GM19193 (cell line): ENCODE results near the gene IL3RA.

Source experiments
- POLR2A ChIP-seq: IDR thresholded peaks from 4 replicates; pipeline ENCODE4 v1.6.1; 2011; ENCODE audit not compliant: insufficient read depth, insufficient read length; ENCODE audit errors: extremely low read depth

IL3RA gene

DNA sequence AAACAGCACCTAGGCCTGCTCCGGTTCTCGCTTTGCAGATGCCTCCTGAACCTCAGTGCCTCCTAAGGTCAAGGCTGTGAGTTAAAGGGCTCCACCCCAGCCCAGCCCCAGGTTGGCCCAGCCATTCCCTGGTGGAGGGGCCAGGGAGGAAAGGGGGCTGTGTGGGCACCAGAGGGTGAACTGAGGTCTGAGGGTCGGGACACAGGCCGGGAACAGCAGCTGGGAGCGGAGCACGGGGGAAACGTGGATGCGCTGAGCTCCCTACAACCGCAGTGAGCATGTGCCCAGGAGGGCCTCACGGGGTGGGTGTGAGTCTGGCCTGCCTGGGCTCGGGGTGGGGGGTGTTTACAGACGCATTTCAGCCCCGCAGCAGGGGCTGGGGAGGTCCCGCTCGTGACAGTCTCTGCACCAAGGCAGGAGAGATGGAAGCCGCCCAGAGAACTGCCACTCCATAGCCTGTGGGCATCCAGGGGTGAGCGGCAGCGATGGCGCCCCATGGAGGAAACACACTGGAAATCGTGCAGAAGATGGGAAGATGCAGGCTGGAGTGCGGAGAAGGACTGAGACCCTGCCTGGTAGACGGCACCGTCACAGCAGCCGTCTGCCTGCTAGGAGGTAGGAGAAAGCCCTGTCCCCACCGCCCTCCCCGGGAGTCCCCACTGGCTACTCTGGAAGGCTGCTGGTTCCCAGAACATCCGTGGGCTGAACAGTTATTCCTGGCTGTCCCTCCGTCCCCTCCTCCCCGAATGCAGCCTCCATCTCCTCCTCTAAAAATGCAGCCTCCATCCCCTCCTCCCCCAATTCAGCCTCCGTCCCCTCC, 65.2 kb downstream of the IL3RA start:
- no peak for TF ChIP-seq POLR2A

DNA sequence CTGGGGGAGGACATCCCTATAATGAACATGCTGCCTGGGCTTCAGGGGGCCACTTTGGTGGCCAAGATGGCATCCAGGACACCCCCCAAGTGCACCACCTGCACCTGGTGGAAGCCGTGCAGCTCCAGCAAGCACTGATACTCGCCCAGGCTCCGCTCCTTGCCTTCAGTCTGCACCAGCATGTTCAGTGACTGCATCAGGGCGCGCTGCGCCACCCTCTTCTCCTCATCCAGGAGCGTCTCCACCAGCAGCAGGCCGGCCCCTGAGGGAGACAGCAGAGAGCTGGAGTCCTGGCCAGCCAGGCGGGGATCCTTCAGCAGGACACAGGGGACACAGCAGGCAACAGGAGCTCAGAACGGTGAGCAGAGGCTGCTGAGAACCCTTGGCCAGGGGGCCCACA, 66.6 kb downstream of the IL3RA start:
- TF ChIP-seq POLR2A: no peak

DNA sequence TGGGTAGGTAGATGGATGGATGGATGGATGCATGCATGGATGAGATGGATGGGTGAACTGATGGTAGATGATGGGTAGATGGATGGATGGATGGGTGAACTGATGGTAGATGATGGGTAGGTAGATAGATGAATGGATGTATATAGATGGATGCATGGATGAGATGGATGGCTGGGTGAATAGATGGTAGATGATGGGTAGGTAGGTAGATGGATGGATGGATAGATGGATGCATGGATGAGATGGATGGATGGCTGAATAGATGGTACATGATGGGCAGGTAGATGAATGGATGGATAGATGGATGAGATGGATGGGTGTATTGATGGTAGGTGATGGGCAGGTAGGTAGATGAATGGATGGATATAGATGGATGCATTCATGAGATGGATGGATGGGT, 70.5 kb downstream of the IL3RA start:
- no peak for TF ChIP-seq POLR2A

DNA sequence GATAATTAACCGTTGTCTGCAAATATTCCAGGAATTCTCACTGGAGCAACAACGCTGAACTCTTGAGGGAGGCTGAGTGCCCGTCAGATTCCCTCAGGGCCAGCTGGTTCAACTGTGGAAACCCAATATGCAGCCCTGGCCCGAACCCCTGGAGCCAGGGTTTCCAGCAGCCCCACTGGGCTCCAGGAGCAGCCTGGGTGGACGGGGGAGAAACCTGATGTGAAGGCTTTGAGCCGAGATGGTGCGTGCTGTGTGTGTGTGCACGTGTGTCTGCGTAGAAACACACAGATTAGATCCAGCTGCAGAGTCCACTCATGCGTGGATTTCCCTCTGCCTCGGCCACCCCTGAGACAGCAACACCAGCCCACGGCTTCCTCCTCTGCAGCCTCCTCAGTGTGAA, 74.7 kb downstream of the IL3RA start:
- TF ChIP-seq POLR2A: no peak

DNA sequence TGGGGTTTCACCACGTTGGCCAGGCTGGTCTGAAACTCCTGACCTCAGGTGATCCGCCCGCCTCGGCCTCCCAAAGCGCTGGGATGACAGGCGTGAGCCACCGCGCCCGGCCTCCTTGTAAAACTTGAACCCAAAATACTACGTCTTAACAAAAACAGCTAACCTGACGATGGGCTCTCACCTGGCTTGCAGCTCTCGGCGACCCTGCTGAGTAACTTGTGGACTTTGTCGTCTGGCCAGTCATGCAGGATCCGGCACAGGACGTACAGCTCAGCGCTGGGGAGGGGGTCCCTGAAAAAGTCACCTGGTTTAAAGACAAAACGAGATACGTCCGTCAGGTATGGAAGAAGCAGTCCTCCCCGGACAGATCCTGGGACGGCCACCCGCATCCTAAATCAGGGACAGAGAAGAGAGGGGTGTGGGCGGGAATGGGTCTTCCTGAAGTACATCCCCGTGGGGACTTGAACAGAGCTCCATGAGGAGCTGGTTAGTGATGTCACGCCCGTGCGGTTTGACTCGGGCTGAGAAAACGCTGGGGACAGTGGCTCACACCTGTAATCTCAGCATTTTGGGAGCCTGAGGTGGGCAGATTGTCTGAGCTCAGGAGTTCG, 76.1 kb downstream of the IL3RA start:
- no peak for TF ChIP-seq POLR2A

DNA sequence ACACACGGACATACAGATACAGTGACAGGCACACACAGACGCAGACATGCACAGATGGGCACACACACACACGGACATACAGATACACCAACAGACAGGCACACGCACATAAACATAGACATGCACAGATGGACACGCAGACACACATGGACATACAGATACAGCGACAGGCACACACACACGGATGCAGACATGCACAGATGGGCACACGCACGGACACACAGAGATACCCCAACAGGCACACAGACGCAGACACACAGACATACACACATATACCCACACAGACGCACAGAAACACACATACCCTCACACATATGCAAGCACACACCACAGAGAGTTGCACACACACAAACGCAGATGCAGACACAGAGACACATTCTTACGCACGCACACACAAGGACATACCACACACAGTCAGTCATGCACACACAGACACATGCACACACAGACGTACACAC, 79.8 kb downstream of the IL3RA start:
- no peak for TF ChIP-seq POLR2A

DNA sequence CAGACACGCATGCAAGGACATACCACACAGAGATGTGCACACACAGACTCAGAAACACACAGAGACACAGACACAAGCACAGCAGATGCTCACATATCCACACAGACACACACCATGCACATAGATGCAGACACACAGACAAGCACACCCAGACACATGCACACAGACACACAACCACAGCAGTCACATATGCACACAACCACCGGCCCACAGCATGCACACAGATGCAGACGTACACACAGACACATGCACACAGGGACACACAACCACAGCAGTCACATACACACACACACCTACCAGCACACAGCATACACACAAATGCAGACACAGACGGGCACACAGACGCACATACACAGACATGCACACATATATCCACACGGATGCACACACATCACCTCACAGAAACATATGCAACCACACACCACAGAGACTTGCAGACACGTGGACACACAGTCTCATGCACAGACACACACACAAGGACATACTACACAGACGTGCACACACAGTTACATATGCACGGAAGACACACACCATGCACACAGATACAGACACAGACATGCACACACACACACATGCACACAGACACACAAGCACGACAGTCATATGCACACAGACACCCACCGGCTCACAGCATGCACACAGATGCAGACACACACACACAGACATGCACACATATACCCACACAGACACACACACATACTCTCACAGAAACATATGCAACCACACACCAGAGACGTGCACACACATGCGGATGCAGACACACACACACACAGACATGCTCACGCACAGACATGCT, 80.6 kb downstream of the IL3RA start:
- peak; percentile 5 for TF ChIP-seq POLR2A

DNA sequence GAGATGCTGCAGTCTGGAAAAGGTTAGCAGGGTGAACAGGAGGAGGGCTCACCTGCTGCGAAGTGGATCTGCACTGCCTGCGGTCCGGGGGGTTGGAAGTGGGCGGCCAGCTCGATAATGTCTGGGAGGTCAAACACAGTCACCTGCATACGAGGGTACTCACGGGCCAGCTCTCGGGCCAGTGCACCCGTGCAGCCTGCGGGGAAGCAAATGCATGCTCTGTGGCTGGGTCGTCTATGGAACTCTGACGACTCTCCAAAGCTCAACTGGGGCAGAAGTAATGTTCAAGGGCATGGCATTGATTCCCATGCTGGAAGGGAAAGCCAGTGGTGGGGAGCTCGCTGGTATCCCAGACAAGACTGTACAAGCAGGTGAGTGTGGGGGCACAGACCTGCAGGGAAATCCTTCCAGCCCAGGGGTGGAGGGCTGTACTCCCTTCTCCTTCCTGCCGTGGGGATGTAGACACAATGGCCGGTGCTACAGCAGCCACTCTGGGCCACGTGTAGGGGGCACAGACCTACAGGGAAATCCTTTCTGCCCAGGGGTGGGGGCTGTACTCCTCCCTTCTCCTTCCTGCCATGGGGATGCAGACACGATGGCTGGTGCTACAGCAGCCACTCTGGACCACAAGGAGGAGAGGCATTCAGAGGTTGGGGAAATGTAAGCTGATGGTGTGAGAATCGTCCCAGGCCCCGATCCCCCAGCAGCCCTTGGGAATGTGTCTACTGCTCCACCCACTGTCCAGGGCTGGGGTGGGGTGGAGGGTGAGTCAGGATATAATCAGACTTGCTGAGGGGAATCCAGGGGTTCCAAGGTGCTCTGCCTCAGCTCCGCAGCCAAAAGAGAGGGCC, 81.6 kb downstream of the IL3RA start:
- peak; percentile 36 for TF ChIP-seq POLR2A

DNA sequence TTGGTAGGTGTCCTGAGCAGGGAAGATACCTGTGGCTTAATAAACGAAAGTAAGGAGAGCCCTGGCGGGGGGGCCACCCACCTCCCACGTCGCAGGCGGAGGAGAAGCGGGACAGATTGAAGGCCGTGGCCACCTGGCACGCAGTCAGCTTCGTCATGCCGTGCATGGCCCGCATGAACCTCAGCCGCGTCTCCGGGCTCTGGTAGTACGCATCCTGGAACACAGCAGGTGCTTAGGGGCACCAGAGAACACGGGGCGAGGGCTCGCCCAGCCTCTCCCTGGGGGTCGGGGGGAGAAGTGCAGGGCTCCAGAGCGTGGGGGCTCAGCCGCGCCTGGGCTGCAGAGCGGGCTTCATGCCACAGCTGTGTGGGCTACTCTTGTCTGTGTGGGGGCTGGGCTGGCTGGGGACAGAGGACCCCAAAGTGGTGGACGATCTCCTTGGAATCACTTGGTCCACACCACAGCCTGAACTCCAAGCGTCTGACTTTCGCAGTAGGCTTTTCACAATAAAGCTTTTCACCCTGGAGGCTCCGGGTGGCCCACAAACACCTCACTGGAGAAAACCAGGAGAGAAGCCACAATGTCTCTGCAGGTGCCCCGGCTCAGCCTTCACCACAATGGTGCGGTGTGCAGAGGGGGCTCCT, 82.4 kb downstream of the IL3RA start:
- TF ChIP-seq POLR2A: no peak

DNA sequence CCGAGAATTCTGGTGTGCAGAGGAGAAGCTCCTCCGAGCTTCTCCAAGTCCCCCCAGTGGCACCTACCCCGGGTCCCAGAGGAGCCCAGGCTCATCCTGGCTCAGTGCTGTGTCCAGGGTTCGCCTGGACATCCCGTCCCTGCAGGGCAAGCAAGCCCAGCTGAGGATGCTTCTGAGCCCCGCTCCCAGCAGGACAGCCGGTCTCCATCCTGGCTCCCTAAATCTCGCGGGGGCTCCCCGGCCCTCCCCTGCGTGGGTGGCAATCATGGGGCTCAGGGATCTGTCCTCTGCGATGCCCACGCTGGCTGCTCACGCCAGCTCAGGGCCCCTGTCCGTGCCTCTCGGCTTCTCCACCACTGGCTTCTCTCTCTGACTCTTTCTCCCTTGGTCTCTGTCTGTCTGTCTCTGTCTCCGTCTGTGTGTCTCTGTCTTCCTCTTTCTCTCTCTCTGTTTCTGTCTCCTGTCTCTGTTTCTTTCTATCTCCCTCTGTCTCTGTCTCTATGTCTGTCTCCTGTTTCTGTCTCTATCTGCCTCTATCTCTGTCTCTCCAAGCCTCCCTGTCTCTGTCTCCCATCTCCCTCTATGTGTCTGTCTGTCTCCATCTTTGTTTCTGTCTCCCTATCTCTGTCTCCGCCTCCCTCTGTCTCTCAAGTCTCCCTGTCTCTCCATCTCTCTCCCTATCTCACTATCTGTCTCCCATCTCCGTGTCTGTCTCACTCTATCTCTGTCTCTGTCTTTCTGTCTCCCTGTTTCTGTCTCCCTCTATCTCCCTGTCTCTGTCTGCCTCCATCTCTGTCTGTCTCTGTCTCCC, 83.2 kb downstream of the IL3RA start:
- TF ChIP-seq POLR2A: peak; percentile 13

DNA sequence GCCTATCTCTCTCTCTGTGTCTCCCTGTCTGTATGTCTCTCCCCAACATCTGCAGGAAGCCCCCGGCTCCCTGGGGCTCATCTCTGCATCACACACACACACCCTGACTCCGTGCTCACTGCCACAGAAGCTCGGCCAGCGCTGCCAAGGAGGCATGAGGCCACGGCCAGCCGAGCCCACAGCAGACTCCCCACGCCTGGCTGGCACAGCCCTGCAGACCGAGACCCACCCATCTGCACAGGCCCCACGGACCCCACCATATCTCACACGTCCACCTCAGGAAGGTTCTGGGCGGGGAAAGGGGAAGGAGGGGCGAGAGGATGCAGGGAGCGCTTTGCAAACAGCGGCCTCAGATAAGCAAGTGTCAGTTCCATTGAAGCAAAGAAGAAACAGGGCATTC, 83.8 kb downstream of the IL3RA start:
- no peak for TF ChIP-seq POLR2A

DNA sequence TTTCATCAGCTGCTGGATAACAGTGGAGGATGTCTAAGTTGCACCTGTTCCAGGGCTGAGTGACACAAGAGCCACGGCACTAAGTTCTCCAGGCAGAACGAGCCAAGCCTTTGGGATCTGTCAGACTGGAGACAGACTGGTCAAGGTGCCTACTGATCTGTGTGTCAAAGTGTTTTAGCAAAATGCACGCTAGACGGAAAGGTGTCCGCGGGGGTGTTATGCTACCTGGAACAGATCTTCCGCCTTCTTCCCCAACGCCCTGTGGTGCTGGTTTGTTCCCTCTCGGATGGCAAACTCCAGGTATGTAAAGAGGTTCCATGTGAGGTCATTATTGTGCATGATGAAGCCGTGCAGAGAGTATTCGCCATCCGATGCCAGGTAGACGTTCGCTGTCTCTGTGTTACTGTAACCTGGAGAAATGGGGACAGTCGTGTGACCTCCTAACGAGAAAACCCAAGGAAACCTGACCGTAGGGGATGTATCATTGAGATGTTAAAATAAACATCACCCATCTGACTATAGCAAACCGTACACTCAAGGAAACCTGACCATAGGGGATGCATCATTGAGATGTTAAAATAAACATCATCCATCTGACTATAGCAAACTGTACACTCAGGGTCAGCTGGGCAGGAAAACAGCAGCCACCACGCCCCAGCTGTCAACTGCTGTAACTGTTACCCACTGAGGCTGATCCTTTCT, 85.0 kb downstream of the IL3RA start:
- TF ChIP-seq POLR2A: no peak

DNA sequence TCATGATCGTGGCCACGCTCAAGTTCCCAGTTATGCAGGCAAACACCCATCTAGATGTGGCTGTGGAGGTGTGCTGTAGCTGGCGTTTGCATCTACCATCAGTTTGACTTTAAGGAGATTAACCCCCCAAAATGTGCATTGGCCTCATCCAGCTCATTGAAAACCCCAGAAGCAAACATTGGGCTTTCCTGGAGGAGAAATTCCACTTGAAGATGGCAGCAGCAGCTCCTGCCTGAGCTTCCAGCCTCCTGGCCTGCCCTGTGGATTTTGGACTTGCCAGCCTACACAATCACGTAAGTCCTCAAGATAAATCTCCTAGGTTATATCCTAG, 85.5 kb downstream of the IL3RA start:
- no peak for TF ChIP-seq POLR2A
